CD4-positive, alpha-beta memory T cell (primary cell): Measurements from ENCODE around the gene ATP6V1B1. TPM values are rescaled to one million over a fixed set of nuclear protein-coding genes. Genes with fewer than 3 reads are reported as not detected.
A peak's percentile ranks its signal among the peaks of the same experiment; 100 is the strongest.

Experiments
- CTCF ChIA-PET: fragments of 350-600 bp; sonication (Branson Sonifier 250); formaldehyde crosslinking; loops from one replicate; lab custom pipeline; 2021; ENCODE audit warnings: inconsistent platforms; ENCODE audit not compliant: partially characterized antibody; lab: Charles Lee
- POLR2A ChIA-PET: fragments of 350-600 bp; sonication (Branson Sonifier 250); formaldehyde crosslinking; loops from one replicate; lab custom pipeline; 2021; ENCODE audit not compliant: partially characterized antibody; lab: Charles Lee
- DNase-seq, 5 donors: peaks; one replicate each; pipeline versions ENCODE4 v3.0.0 to v3.0.0-alpha.2; 2020 to 2022; ENCODE audit warnings: mixed read lengths in 1 of 5
- H3K27ac ChIP-seq: one replicate; pipeline ENCODE4 v1.7.0; 2013; ENCODE audit warnings: low read depth, low read length
- H3K27me3 ChIP-seq: 2 replicates; pipeline ENCODE4 v1.7.0; 2013; ENCODE audit warnings: mild to moderate bottlenecking, low read length, moderate library complexity; ENCODE audit not compliant: insufficient read depth
- H3K36me3 ChIP-seq: 2 replicates; pipeline ENCODE4 v1.7.0; 2013; ENCODE audit warnings: mild to moderate bottlenecking, low read length, moderate library complexity; ENCODE audit not compliant: insufficient read depth
- H3K4me1 ChIP-seq: 2 replicates; pipeline ENCODE4 v1.7.0; 2013; ENCODE audit warnings: mild to moderate bottlenecking, low read length, moderate library complexity; ENCODE audit not compliant: insufficient read depth
- H3K4me3 ChIP-seq, 2 donors: one replicate each; pipeline ENCODE4 v1.7.0; 2013; ENCODE audit warnings: low read length in 2 of 2, mild to moderate bottlenecking in 1 of 2
- H3K9me3 ChIP-seq, 2 donors: one replicate each; pipeline ENCODE4 v1.7.0; 2013; ENCODE audit warnings: low read length in 2 of 2, control low read depth in 1 of 2; ENCODE audit not compliant: control insufficient read depth in 1 of 2
- H3K27ac Mint-ChIP-seq, 7 donors: one replicate each; pipeline ENCODE4 v1.8.0; 2020 to 2021; ENCODE audit warnings: mixed read lengths in 7 of 7, mild to moderate bottlenecking in 6 of 7, inconsistent platforms in 3 of 7, moderate library complexity in 3 of 7
- H3K27me3 Mint-ChIP-seq, 2 donors: one replicate each; pipeline ENCODE4 v1.8.0; 2020 to 2021; ENCODE audit warnings: mixed read lengths in 2 of 2
- H3K36me3 Mint-ChIP-seq, 2 donors: one replicate each; pipeline ENCODE4 v1.8.0; 2020 to 2021; ENCODE audit warnings: mixed read lengths in 2 of 2, inconsistent platforms in 1 of 2, mild to moderate bottlenecking in 1 of 2
- H3K4me1 Mint-ChIP-seq, 4 donors: one replicate each; pipeline ENCODE4 v1.8.0; 2020 to 2021; ENCODE audit warnings: mixed read lengths in 4 of 4, mild to moderate bottlenecking in 1 of 4
- H3K4me3 Mint-ChIP-seq, 8 donors: one replicate each; pipeline ENCODE4 v1.8.0; 2020 to 2021; ENCODE audit warnings: mixed read lengths in 8 of 8, mild to moderate bottlenecking in 7 of 8, moderate library complexity in 6 of 8, inconsistent platforms in 3 of 8
- H3K9me3 Mint-ChIP-seq, 8 donors: one replicate each; pipeline ENCODE4 v1.8.0; 2020 to 2021; ENCODE audit warnings: mixed read lengths in 8 of 8, mild to moderate bottlenecking in 5 of 8, inconsistent platforms in 3 of 8, moderate library complexity in 1 of 8
- intact Hi-C: fragments of 100-400 bp; cut with micrococcal nuclease; formaldehyde crosslinking; loops from one replicate; pipeline ENCODE4 v1.15.1; 2023
- polyA plus RNA-seq, 2 donors: library from polyadenylated mRNA; unstranded; fragments of 300-500 nt; fragmentation: Illumina TruSeq; gene quantifications; one replicate each; pipeline ENCODE4 v1.2.3, GENCODE V29; 2021
- total RNA-seq, 2 experiments: library from RNA; stranded (reverse); gene quantifications; one replicate each; pipeline ENCODE4 v1.2.3, GENCODE V29; 2021

Gene ATP6V1B1
- total and polyA plus RNA-seq, 4 experiments from 2014 or later: not detected

DNA sequence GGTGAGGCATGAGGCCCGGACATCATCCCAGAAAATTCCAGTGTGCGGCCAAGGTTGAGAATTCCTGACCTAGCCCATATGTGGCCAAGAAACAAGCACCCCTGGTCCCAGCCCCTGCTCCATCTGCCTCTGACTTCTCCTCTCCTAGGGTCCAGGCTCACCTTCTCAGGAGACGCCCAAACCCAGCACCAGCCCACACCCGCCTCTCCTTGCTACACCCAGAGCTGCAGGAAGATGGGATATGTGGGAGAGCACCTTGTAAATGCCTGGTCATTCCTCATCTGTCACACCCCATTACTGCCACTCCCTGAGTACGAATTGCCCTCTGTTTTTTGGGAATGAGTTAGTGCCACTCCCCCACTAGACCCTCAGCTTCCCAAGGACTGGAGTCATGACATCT, 7.3 kb upstream of the ATP6V1B1 start:
- Mint-ChIP-seq H3K36me3 (no peaks in the 10 kb centered on the region), H3K4me3 (no peak overlapping the region), H3K27me3 (peaks cover 0 to 6% of the 10 kb centered on the region in 2 donors), H3K9me3 (no peaks in the 10 kb centered on the region), H3K27ac (peak overlapping the region in 1 of 7 donors; percentile 40), H3K4me1 (no peaks in the 10 kb centered on the region)
- no peak for DNase-seq
- no peaks in the 10 kb centered on the region for H3K36me3 ChIP-seq
- no peak overlapping the region for H3K4me3 ChIP-seq
- no peaks in the 10 kb centered on the region for H3K4me1 ChIP-seq
- no peaks in the 10 kb centered on the region for H3K9me3 ChIP-seq
- H3K27ac ChIP-seq: no peak overlapping the region
- POLR2A ChIA-PET: no interaction called here
- H3K27me3 ChIP-seq: no peaks in the 10 kb centered on the region
- intact Hi-C loops: no loop called here
- CTCF ChIA-PET: no interaction called here

GRCh38 chr2:70930371-70931329, 5.0 kb upstream of the ATP6V1B1 start:
- Mint-ChIP-seq H3K27ac (no peak overlapping the region), H3K4me3 (no peak overlapping the region), H3K27me3 (peaks cover 0 to 6% of the 10 kb centered on the region in 2 donors), H3K36me3 (no peaks in the 10 kb centered on the region), H3K9me3 (no peaks in the 10 kb centered on the region), H3K4me1 (peaks cover 0 to 2% (median 0%) of the 10 kb centered on the region in 4 donors)
- Histone ChIP-seq H3K27ac (no peak overlapping the region), H3K36me3 (no peaks in the 10 kb centered on the region), H3K9me3 (no peaks in the 10 kb centered on the region), H3K4me1 (no peaks in the 10 kb centered on the region), H3K4me3 (no peak overlapping the region), H3K27me3 (no peaks in the 10 kb centered on the region)
- DNase-seq: no peak
- ChIA-PET POLR2A (no interaction called here), CTCF (interaction anchor here (2.0 kb wide), 1 partner anchor 10 kb away, joined by 6 read pairs; no protein-coding TSS in a partner anchor)
- intact Hi-C loops: no loop called here

- intact Hi-C loops: no loop called here
- H3K27ac Mint-ChIP-seq: no peak overlapping the region
- no peak overlapping the region for H3K4me3 Mint-ChIP-seq
- Histone ChIP-seq H3K9me3 (no peaks in the 10 kb centered on the region), H3K4me1 (no peaks in the 10 kb centered on the region), H3K27me3 (no peaks in the 10 kb centered on the region), H3K36me3 (no peaks in the 10 kb centered on the region), H3K27ac (no peak overlapping the region), H3K4me3 (no peak overlapping the region)
- DNase-seq: no peak
- CTCF ChIA-PET: interaction anchor here (1.1 to 2.0 kb wide), 2 partner anchors 11 to 61 kb away, joined by 3 to 6 read pairs; no protein-coding TSS in a partner anchor
- peaks cover 0 to 2% (median 0%) of the 10 kb centered on the region in 4 donors for H3K4me1 Mint-ChIP-seq
- no peaks in the 10 kb centered on the region for H3K36me3 Mint-ChIP-seq
- peaks cover 0 to 9% of the 10 kb centered on the region in 2 donors for H3K27me3 Mint-ChIP-seq
- H3K9me3 Mint-ChIP-seq: no peaks in the 10 kb centered on the region
- POLR2A ChIA-PET: no interaction called here
Measured at GRCh38 chr2:70931376-70932000, 4.2 kb upstream of the ATP6V1B1 start.

DNA sequence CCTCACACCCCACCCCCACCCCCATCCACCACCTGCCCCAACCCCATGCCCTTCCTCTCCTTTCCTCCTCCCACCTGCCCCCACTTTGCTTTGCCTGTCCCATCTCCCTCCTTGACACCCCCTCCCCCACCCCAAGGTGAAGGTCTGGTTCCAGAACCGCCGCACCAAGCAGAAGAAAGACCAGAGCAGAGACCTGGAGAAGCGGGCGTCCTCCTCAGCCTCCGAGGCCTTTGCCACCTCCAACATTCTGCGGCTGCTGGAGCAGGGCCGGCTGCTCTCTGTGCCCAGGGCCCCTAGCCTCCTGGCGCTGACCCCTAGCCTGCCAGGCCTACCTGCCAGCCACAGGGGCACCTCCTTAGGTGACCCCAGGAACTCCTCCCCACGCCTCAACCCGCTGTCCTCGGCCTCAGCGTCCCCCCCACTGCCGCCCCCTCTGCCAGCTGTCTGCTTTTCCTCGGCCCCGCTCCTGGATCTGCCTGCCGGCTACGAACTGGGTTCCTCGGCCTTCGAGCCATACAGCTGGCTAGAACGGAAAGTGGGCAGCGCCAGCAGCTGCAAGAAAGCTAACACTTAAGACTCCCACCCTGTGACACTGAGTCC, 3.0 kb upstream of the ATP6V1B1 start:
- H3K36me3 ChIP-seq: no peaks in the 10 kb centered on the region
- Mint-ChIP-seq H3K27me3 (peaks cover 0 to 10% of the 10 kb centered on the region in 2 donors), H3K36me3 (no peaks in the 10 kb centered on the region), H3K9me3 (no peaks in the 10 kb centered on the region), H3K4me1 (peaks cover 0 to 2% (median 0%) of the 10 kb centered on the region in 4 donors), H3K27ac (no peak overlapping the region), H3K4me3 (no peak overlapping the region)
- H3K27ac ChIP-seq: no peak overlapping the region
- no peaks in the 10 kb centered on the region for H3K4me1 ChIP-seq
- ChIA-PET CTCF (interaction anchor here (1.7 kb wide), 1 partner anchor 10 kb away, joined by 5 read pairs; no protein-coding TSS in a partner anchor), POLR2A (no interaction called here)
- no peaks in the 10 kb centered on the region for H3K9me3 ChIP-seq
- intact Hi-C loops: no loop called here
- no peak for DNase-seq
- no peak overlapping the region for H3K4me3 ChIP-seq
- H3K27me3 ChIP-seq: no peaks in the 10 kb centered on the region

DNA sequence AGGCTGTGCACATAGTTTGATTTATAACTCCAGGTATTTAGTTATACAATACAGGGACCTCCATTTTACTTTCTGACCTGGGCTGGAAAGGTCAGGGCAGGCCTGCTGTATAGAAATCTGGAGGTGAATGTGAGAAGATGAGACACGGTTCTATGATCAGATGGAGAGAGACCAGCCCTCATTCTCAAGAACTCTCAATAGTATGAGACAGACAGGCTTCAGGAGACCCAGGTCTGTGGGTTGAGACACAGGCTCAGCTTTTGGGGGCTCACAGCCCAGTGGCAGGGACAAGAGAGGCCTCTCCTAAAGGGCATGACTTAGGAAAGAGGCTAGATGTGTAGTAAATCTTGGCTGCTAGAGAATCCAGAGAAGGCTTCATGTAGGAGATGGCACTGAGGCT, 719 bp upstream of the ATP6V1B1 start:
- no peaks in the 10 kb centered on the region for H3K9me3 Mint-ChIP-seq
- H3K27me3 Mint-ChIP-seq: peaks cover 3 to 15% of the 10 kb centered on the region in 2 donors
- intact Hi-C loops: no loop called here
- Histone ChIP-seq H3K4me3 (no peak overlapping the region), H3K36me3 (no peaks in the 10 kb centered on the region), H3K27me3 (no peaks in the 10 kb centered on the region), H3K9me3 (no peaks in the 10 kb centered on the region), H3K27ac (no peak overlapping the region), H3K4me1 (no peaks in the 10 kb centered on the region)
- no peak overlapping the region for H3K4me3 Mint-ChIP-seq
- CTCF ChIA-PET: interaction anchor here (1.2 to 2.0 kb wide), 3 partner anchors 10 to 146 kb away, joined by 3 to 5 read pairs (median 5); no protein-coding TSS in a partner anchor
- no peak overlapping the region for H3K27ac Mint-ChIP-seq
- no peak for DNase-seq
- POLR2A ChIA-PET: no interaction called here
- H3K4me1 Mint-ChIP-seq: peaks cover 0 to 2% (median 0%) of the 10 kb centered on the region in 4 donors
- no peaks in the 10 kb centered on the region for H3K36me3 Mint-ChIP-seq

DNA sequence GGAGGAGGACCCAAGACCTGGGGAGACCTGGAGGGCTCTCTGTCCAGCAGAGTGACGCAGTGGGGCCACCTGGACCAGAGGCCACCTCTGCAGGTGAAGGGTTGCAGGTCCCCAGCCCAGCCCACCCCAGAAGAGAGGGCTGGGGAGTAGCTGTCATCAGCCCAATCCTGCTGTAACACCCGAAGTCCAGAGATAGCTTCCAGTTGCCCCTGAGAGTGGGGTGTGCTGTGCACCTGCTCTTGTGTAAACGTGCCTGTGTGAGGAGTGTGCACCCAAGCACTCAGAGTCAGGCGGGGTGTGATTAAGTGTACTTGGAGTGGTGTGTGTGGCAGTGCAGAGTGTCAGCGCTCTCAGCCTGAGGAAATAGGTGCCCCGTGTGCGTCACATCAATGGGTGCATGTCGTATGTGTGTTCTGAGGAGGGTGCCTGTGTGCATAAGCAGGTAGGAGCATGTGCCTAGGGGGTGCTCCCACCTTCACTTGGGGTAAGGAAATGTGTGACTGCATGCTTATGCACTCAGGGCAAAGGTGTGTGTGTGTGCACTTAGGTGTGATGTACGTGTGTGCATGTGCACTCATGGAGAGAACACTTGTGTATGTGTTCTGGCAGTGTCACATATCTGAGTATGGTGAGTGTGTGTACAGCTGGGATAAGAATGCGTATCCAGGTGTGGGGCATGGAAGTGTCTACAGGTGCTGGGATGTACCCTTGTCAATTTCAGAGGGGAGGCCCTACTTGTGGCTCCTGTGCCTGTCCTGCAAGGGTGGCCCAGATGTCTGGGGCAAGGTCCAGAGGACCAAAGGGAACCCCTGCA, 672 bp downstream of the ATP6V1B1 start:
- no peaks in the 10 kb centered on the region for H3K36me3 Mint-ChIP-seq

More for the DNA sequence above, 672 bp downstream of the ATP6V1B1 start:
- Histone ChIP-seq H3K4me3 (no peak overlapping the region), H3K36me3 (no peaks in the 10 kb centered on the region), H3K4me1 (no peaks in the 10 kb centered on the region), H3K27me3 (no peaks in the 10 kb centered on the region), H3K27ac (no peak overlapping the region), H3K9me3 (no peaks in the 10 kb centered on the region)
- Mint-ChIP-seq H3K27ac (no peak overlapping the region), H3K4me1 (peaks cover 0 to 2% (median 0%) of the 10 kb centered on the region in 4 donors), H3K9me3 (no peaks in the 10 kb centered on the region), H3K27me3 (peaks cover 6 to 19% of the 10 kb centered on the region in 2 donors), H3K4me3 (no peak overlapping the region)
- POLR2A ChIA-PET: no interaction called here
- DNase-seq: no peak
- intact Hi-C loops: no loop called here
- CTCF ChIA-PET: interaction anchor here (0.9 to 1.2 kb wide), 2 partner anchors 10 to 11 kb away, joined by 3 read pairs; no protein-coding TSS in a partner anchor
